BE2C (cell line): Measurements from ENCODE around the gene ERC1.

Experiments
- DNase-seq: peaks from one replicate; pipeline ENCODE4 v3.0.0-alpha.2; 2020
- H3K27me3 ChIP-seq: fragments of 250-450 bp; sonication (Bioruptor Pico); 2 replicates; pipeline ENCODE4 v1.5.1; 2020; ENCODE audit warnings: mild to moderate bottlenecking
- H3K36me3 ChIP-seq: fragments of 250-450 bp; sonication (Bioruptor Pico); 2 replicates; pipeline ENCODE4 v1.5.1; 2020; ENCODE audit warnings: mild to moderate bottlenecking
- H3K4me1 ChIP-seq: fragments of 250-450 bp; sonication (Bioruptor Pico); 2 replicates; pipeline ENCODE4 v1.5.1; 2020
- H3K4me3 ChIP-seq: 2 replicates; pipeline ENCODE4 v1.5.1; 2011; ENCODE audit warnings: low read depth, low read length
- H3K9me3 ChIP-seq: fragments of 250-450 bp; sonication (Bioruptor Pico); 2 replicates; pipeline ENCODE4 v1.5.1; 2020
- TF ChIP-seq, protein P1 (sequence below): IDR thresholded peaks from 2 replicates; pipeline ENCODE4 v1.5.1; 2012; ENCODE audit warnings: mild to moderate bottlenecking, low read depth, low read length

ERC1 gene

GRCh38 chr12:1022032-1022970 lies 31.3 kb downstream of the ERC1 start:
- no peaks in the 10 kb centered on the region; the same call in 1 of the 2 replicates for H3K36me3 ChIP-seq
- no peaks in the 10 kb centered on the region for H3K4me1 ChIP-seq
- no peak for DNase-seq
- TF ChIP-seq, protein P1, sequence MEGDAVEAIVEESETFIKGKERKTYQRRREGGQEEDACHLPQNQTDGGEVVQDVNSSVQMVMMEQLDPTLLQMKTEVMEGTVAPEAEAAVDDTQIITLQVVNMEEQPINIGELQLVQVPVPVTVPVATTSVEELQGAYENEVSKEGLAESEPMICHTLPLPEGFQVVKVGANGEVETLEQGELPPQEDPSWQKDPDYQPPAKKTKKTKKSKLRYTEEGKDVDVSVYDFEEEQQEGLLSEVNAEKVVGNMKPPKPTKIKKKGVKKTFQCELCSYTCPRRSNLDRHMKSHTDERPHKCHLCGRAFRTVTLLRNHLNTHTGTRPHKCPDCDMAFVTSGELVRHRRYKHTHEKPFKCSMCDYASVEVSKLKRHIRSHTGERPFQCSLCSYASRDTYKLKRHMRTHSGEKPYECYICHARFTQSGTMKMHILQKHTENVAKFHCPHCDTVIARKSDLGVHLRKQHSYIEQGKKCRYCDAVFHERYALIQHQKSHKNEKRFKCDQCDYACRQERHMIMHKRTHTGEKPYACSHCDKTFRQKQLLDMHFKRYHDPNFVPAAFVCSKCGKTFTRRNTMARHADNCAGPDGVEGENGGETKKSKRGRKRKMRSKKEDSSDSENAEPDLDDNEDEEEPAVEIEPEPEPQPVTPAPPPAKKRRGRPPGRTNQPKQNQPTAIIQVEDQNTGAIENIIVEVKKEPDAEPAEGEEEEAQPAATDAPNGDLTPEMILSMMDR, result no peak
- H3K4me3 ChIP-seq, result no peak overlapping the region
- no peaks in the 10 kb centered on the region for H3K9me3 ChIP-seq
- H3K27me3 ChIP-seq, result no peaks in the 10 kb centered on the region

- Histone ChIP-seq H3K9me3 (no peaks in the 10 kb centered on the region), H3K4me3 (no peak overlapping the region), H3K27me3 (no peaks in the 10 kb centered on the region), H3K36me3 (no peaks in the 10 kb centered on the region), H3K4me1 (0 out of 2 replicates have a peak, but pooled peaks cover 4% of the 10 kb centered on the region)
- DNase-seq, result no peak
- TF ChIP-seq, protein P1, result no peak
Observed at GRCh38 chr12:1030779-1031178, 39.8 kb downstream of the ERC1 start.

DNA sequence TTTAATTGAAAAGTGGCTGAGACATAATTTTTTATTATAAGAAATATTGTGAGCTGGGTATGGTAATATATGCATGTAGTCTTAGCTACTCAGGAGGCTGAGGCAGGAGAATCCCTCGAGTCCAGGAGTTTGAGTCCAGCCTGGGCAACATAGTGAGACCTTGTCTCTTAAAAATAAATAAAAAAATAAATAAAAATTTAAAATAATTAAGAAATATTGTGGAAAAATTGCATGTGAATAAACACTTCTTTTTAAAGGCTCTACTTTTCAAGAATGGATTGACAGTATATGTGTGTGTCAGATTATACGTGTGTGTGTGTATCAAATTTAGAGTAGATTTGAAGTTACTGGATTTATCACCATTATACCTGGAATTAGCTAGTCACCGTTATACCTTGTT lies 43.2 kb downstream of the ERC1 start:
- DNase-seq, result no peak
- no peak overlapping the region for H3K4me3 ChIP-seq
- no peaks in the 10 kb centered on the region for H3K36me3 ChIP-seq
- no peaks in the 10 kb centered on the region for H3K9me3 ChIP-seq
- no peaks in the 10 kb centered on the region for H3K27me3 ChIP-seq
- TF ChIP-seq, protein P1, result no peak
- 0 out of 2 replicates have a peak, but pooled peaks cover 4% of the 10 kb centered on the region for H3K4me1 ChIP-seq

DNA sequence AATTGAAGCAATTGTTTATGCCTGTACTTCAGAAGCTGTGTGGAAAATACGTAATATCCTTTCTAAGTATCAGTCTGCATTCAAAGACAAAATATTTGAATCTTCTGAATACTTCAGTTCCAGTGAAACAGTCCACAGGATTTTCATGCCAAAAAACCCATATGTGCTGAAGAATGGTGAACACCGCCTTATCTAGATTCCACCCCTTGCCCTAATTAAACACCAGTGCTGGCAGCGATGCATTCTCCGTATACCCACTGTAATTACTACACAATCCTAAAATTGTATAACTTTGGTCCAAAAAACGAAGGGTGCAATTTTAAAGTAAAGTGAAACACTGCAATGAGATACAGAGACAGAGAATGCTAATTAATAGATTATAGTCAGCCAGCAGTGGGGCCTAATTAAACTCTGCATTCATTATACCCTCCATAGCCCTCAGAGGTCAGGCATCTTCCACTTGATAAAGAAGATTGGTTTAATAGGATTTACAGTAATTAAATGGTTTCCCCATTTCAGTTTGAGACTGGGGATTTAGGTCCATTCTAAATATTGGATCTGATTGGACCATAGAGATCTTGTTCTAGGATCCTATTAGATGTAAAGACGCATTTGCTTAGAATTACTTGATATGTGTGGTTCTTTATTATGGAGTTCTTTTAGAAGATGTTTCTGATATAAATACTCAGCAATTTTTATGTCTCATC lies 43.9 kb downstream of the ERC1 start:
- TF ChIP-seq, protein P1, result no peak
- H3K36me3 ChIP-seq, result no peaks in the 10 kb centered on the region
- DNase-seq, result no peak
- H3K27me3 ChIP-seq, result no peaks in the 10 kb centered on the region
- no peaks in the 10 kb centered on the region for H3K9me3 ChIP-seq
- no peak overlapping the region for H3K4me3 ChIP-seq
- 0 out of 2 replicates have a peak, but pooled peaks cover 4% of the 10 kb centered on the region for H3K4me1 ChIP-seq

GRCh38 chr12:1041478-1041877 lies 50.5 kb downstream of the ERC1 start:
- TF ChIP-seq, protein P1, result no peak
- Histone ChIP-seq H3K36me3 (no peaks in the 10 kb centered on the region), H3K4me3 (no peak overlapping the region), H3K4me1 (peaks cover 2% of the 10 kb centered on the region; the same call in 1 of the 2 replicates), H3K9me3 (no peaks in the 10 kb centered on the region), H3K27me3 (no peaks in the 10 kb centered on the region)
- no peak for DNase-seq
